HEK293 (cell line): ENCODE measurements around the gene DCUN1D4.

ENCODE experiments used
- CTCF ChIA-PET: fragments of 350-600 bp; formaldehyde crosslinking; extraction: SDS; loops from one replicate; lab custom pipeline; 2021; ENCODE audit warnings: antibody characterized with exemption; lab: Yijun Ruan, JAX
- POLR2A ChIA-PET: fragments of 300-600 bp; formaldehyde crosslinking; extraction: SDS; loops from one replicate; lab custom pipeline; 2020; ENCODE audit warnings: antibody characterized with exemption, inconsistent platforms; lab: Yijun Ruan, JAX
- H3K27ac ChIP-seq: fragments of 200-500 bp; sonication (Bioruptor generic); 2 replicates; pipeline ENCODE4 v1.5.1; 2014; ENCODE audit warnings: low read depth, low read length, control low read depth, inconsistent platforms; ENCODE audit errors: extremely low read depth
- H3K36me3 ChIP-seq, 2 experiments: fragments of 200-500 bp in 1 of 2; sonication (Bioruptor generic) in 1 of 2; 1 replicate in 1 of 2; 2 replicates in 1 of 2; pipeline ENCODE4 v1.5.1; 2014 to 2017; ENCODE audit warnings: inconsistent platforms in 2 of 2, low read length in 2 of 2; ENCODE audit not compliant: control insufficient read depth in 2 of 2, insufficient read depth in 1 of 2
- H3K4me1 ChIP-seq: fragments of 200-500 bp; sonication (Bioruptor generic); 2 replicates; pipeline ENCODE4 v1.5.1; 2014; ENCODE audit warnings: mild to moderate bottlenecking, low read length, inconsistent platforms; ENCODE audit not compliant: control insufficient read depth, insufficient read depth
- H3K4me3 ChIP-seq: 2 replicates; pipeline ENCODE4 v1.5.1; 2011; ENCODE audit warnings: low read depth, mild to moderate bottlenecking, control low read depth, low read length, moderate library complexity
- H3K9me3 ChIP-seq: fragments of 200-500 bp; sonication (Bioruptor generic); 2 replicates; pipeline ENCODE4 v1.5.1; 2014; ENCODE audit warnings: low read depth, low read length, inconsistent platforms; ENCODE audit not compliant: control insufficient read depth, insufficient read depth
- GFI1B ChIP-seq: fragments of 450-650 bp; formaldehyde crosslinking; IDR thresholded peaks from 2 replicates; pipeline ENCODE4 v1.5.1; 2016; ENCODE audit warnings: missing biosample characterization, missing genetic modification characterization
- KLF16 ChIP-seq: fragments of 450-650 bp; formaldehyde crosslinking; IDR thresholded peaks from 2 replicates; pipeline ENCODE4 v1.5.1; 2017; ENCODE audit warnings: missing biosample characterization, missing genetic modification characterization
- MYNN ChIP-seq: fragments of 450-650 bp; formaldehyde crosslinking; IDR thresholded peaks from 2 replicates; pipeline ENCODE4 v1.5.1; 2016; ENCODE audit warnings: missing biosample characterization, missing genetic modification characterization, borderline replicate concordance
- OVOL3 ChIP-seq: fragments of 450-650 bp; formaldehyde crosslinking; IDR thresholded peaks from 2 replicates; pipeline ENCODE4 v1.5.1; 2016; ENCODE audit warnings: missing biosample characterization, missing genetic modification characterization
- PRDM10 ChIP-seq: fragments of 450-650 bp; formaldehyde crosslinking; IDR thresholded peaks from 2 replicates; pipeline ENCODE4 v1.5.1; 2016; ENCODE audit warnings: missing biosample characterization, missing genetic modification characterization
- PRDM6 ChIP-seq: fragments of 450-650 bp; formaldehyde crosslinking; IDR thresholded peaks from 2 replicates; pipeline ENCODE4 v1.5.1; 2017; ENCODE audit warnings: missing biosample characterization, missing genetic modification characterization
- REST ChIP-seq: fragments of 450-650 bp; formaldehyde crosslinking; IDR thresholded peaks from 2 replicates; pipeline ENCODE4 v1.5.1; 2016; ENCODE audit warnings: missing biosample characterization, missing genetic modification characterization
- ZBTB1 ChIP-seq: fragments of 450-650 bp; formaldehyde crosslinking; IDR thresholded peaks from 2 replicates; pipeline ENCODE4 v1.5.1; 2016; ENCODE audit warnings: missing biosample characterization, missing genetic modification characterization
- ZBTB49 ChIP-seq: fragments of 450-650 bp; formaldehyde crosslinking; IDR thresholded peaks from 2 replicates; pipeline ENCODE4 v1.5.1; 2016; ENCODE audit warnings: missing biosample characterization, missing genetic modification characterization, low read depth
- ZFP37 ChIP-seq: fragments of 450-650 bp; formaldehyde crosslinking; IDR thresholded peaks from 2 replicates; pipeline ENCODE4 v1.5.1; 2016; ENCODE audit warnings: missing biosample characterization, missing genetic modification characterization
- ZNF341 ChIP-seq: fragments of 450-650 bp; formaldehyde crosslinking; IDR thresholded peaks from 2 replicates; pipeline ENCODE4; 2016; ENCODE audit warnings: low read depth, missing biosample characterization, missing genetic modification characterization
- ZNF398 ChIP-seq: fragments of 450-650 bp; formaldehyde crosslinking; IDR thresholded peaks from 2 replicates; pipeline ENCODE4 v1.5.1; 2017; ENCODE audit warnings: missing biosample characterization, missing genetic modification characterization
- ZNF423 ChIP-seq: fragments of 450-650 bp; formaldehyde crosslinking; IDR thresholded peaks from 2 replicates; pipeline ENCODE4 v1.5.1; 2016; ENCODE audit warnings: missing biosample characterization, missing genetic modification characterization
- ZNF473 ChIP-seq: fragments of 450-650 bp; formaldehyde crosslinking; IDR thresholded peaks from 2 replicates; pipeline ENCODE4 v1.5.1; 2017; ENCODE audit warnings: missing biosample characterization, missing genetic modification characterization
- ZNF585B ChIP-seq: fragments of 450-650 bp; formaldehyde crosslinking; IDR thresholded peaks from 2 replicates; pipeline ENCODE4 v1.5.1; 2016; ENCODE audit warnings: missing biosample characterization, missing genetic modification characterization
- ZNF624 ChIP-seq: fragments of 450-650 bp; formaldehyde crosslinking; IDR thresholded peaks from 2 replicates; pipeline ENCODE4 v1.5.1; 2017; ENCODE audit warnings: missing biosample characterization, missing genetic modification characterization
- ZNF645 ChIP-seq: fragments of 450-650 bp; formaldehyde crosslinking; IDR thresholded peaks from 2 replicates; pipeline ENCODE4; 2016; ENCODE audit warnings: missing biosample characterization, missing genetic modification characterization
- ZNF658 ChIP-seq: fragments of 450-650 bp; formaldehyde crosslinking; IDR thresholded peaks from 2 replicates; pipeline ENCODE4; 2016; ENCODE audit warnings: missing biosample characterization, missing genetic modification characterization

DCUN1D4 gene

GRCh38 chr4:51858605-51859202 is 15.8 kb downstream of the DCUN1D4 start:
- Histone ChIP-seq H3K4me3 (no peak overlapping the region), H3K4me1 (0 out of 2 replicates have a peak, but pooled peaks cover 2% of the 10 kb centered on the region), H3K9me3 (no peaks in the 10 kb centered on the region), H3K36me3 (peaks cover 0 to 4% of the 10 kb centered on the region in 2 experiments; a peak in 1 of 3 replicates), H3K27ac (no peak overlapping the region)
- ChIA-PET CTCF (no interaction called here), POLR2A (no interaction called here)
- TF ChIP-seq ZNF473 (tag by site-specific recombination) (no peak), ZNF624 (tag by site-specific recombination) (no peak), ZNF341 (tag by site-specific recombination) (no peak), ZBTB49 (tag by site-specific recombination) (no peak), PRDM6 (tag by site-specific recombination) (no peak), PRDM10 (tag by site-specific recombination) (no peak), ZFP37 (tag by site-specific recombination) (no peak), ZBTB1 (no peak), ZNF658 (tag by site-specific recombination) (no peak)

GRCh38 chr4:51859476-51860031 is 16.6 kb downstream of the DCUN1D4 start:
- H3K4me1 ChIP-seq, result 0 out of 2 replicates have a peak, but pooled peaks cover 2% of the 10 kb centered on the region
- H3K4me3 ChIP-seq, result no peak overlapping the region
- CTCF ChIA-PET, result no interaction called here
- no peak overlapping the region for H3K27ac ChIP-seq
- H3K36me3 ChIP-seq, result peaks cover 0 to 12% of the 10 kb centered on the region in 2 experiments; a peak in 1 of 3 replicates
- H3K9me3 ChIP-seq, result no peaks in the 10 kb centered on the region
- POLR2A ChIA-PET, result no interaction called here
- no peak for TF ChIP-seq ZBTB1
- TF ChIP-seq ZNF645 (tag by site-specific recombination), result no peak
- TF ChIP-seq REST, result no peak
- no peak for TF ChIP-seq ZNF585B (tag by site-specific recombination)
- TF ChIP-seq MYNN (tag by site-specific recombination), result no peak
- TF ChIP-seq OVOL3 (tag by site-specific recombination), result no peak
- no peak for TF ChIP-seq GFI1B
- TF ChIP-seq KLF16 (tag by site-specific recombination), result no peak
- TF ChIP-seq ZNF423 (tag by site-specific recombination), result no peak
- no peak for TF ChIP-seq ZNF398 (tag by site-specific recombination)
